ENCODE data around the gene LRRN1.

Gene LRRN1

DNA sequence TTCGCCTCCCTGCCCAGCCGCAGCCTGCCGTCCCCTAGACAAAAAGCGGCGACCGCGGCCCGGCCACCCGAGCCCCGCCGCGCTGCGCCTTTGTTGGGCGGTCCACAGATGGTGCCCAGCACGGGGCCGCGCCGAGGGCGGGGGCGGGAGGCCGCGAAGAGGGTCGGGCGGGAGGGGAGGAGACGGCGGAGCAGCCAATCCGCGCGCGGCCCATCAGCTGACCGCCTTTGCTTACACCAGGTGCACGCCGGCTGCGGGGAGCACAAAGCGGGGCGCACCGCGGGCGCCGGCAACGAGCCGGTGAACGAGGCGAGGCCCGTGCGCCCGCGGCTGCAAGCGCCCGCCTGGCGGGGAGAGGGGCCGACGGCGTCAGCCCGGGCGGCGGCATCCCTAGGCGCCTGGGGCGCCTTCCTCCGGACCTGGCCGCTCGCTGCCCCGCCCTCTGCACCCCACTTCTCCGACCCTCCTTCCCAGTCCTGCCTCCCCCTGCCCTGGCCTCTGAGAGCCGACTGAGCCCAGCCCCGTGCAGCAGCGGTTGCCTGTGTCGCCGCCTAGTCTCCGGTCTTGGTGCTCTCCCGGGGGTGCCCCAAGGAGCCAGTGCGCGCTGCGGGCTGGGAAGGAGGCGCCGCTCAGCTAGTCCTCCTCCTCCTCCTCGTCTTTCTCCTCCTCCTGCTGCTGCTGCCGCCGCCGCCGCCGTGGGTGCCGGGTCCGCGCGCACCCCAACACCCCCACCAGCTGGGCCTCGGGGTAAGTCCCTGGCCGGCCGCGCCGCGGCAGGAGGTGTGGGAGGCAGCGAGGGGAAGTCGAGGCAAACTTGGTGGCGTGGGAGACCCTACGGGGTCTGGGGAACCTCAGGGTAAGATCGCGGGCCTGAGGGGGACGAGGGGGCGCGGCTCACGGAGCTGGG is at the start of gene LRRN1:
Gene LRRN1 (plus strand): TSS at position 259 of the 907 bp plus-strand sequence. CDS start 45,211 bp downstream, outside the sequence.
- peak within 1 kb of the TSS; percentile 87 for H3K4me3 ChIP-seq (ENCODE audit: low read depth, low read length)

DNA sequence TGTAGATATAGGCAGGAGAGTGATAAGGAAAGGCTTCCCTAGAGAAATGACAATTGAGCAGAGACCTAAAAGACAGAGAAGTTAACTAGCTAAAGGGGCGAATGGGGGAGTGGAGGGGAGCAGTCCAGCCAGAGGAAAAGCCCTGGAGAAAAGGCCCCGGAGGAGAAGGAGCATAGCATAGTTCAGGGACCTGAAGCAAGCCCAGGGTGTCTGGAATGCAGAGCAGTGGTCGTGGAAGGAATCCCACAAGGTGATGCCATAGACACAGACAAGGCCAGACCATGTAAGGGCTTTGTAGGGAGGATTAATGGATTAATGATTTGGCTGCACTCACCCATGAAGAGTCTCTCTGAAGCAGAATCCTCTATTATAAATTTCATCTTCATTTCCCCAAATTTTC is 45.8 kb upstream of the LRRN1 start:
- H3K4me3 ChIP-seq (ENCODE audit: low read depth, low read length) = no peak overlapping the region

DNA sequence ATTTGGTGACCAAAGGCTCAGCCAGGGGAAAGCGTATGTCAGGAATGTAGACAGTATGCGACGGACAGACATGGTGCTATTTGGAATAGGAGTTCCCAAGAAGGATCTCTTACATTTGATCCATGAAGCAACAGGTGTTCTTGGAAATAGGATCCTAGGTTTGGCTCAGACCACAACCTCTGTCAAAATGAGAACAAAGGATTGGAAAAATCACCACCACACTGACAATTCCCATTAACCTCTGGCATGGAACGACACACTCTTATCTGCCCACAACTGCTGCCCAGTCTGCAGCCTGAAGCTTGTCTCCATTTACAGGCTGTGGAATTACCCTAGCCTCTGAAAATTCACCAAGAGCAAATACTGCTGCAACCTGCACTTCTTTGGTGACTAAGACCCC is 33.6 kb upstream of the LRRN1 start:
- H3K4me3 ChIP-seq (ENCODE audit: low read depth, low read length) = no peak overlapping the region

DNA sequence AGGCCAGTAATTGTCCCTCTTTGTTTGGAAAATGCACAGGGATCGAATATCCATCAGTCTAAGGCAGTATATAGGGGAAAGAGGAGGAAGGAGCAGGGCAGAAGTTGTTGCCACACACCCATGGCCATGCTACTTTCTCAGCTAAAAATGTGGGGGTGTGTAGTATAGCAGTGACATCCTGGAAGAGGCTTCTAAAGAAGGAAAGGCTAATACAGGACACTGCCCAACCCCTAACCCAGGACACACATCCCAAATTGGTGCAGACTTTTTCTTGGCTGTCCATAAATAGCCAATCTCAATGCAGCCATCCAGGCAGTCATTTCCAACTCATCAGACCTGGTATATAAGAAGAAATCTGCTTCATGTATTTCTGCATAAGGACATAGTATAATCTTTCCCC is 33.1 kb upstream of the LRRN1 start:
- H3K4me3 ChIP-seq (ENCODE audit: low read depth, low read length) = no peak overlapping the region

DNA sequence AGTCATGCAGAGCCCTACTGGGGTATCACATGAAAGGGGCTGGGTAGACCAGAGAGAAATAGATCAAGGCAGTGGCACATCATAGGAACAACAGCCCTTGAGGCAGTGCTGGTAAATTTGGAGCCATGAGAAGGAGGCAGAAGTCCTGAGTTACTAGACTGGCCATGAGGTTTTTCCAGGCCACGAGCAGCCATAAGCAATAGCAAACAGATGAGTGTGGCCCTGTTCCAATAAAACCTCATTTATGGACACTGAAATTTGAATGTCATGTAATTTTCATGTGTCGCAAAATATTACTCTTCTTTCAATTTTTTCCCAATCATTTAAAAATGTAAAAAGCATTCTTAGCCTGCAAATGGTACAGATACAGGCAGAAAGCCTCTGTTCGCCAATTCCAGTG is 28.1 kb upstream of the LRRN1 start:
- H3K4me3 ChIP-seq (ENCODE audit: low read depth, low read length) = no peak overlapping the region

DNA sequence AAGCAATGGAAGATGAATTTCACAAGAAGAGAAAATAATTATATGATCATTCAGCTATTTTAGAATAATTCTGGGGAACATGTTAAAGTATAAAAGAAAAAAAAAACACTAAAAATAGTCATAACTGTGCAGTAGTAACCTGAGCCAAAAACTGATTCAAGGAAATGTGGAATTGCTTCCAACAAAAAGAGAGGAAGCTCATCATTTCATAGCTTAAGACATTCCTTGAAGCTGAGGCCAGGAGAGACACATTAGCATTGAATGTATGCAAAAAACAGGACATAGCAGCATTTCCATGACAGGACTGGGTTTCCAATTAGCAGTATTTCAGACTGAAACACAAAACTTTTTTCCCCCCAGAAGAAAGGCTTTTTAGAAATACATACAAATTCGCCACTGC is 27.7 kb upstream of the LRRN1 start:
- no peak overlapping the region for H3K4me3 ChIP-seq (ENCODE audit: low read depth, low read length)

DNA sequence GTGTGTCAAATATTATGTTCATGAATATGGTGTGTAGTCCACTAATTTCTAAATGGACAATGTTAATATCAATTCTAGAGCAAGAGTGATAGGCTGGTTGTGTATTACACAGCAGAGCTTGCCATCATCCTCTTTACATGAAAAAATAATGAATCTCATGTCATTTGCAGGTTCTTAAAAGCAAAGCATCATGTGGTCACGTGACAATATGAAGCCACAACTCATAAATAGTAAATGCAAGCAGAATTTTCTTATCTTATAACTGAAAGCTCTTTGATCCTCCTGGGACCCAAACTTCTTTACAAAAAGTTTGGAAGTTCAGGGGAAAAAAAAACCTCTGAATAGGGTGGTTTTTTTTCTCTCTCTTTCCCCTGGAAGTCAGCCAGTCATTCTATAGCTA is 26.9 kb upstream of the LRRN1 start:
- no peak overlapping the region for H3K4me3 ChIP-seq (ENCODE audit: low read depth, low read length)

DNA sequence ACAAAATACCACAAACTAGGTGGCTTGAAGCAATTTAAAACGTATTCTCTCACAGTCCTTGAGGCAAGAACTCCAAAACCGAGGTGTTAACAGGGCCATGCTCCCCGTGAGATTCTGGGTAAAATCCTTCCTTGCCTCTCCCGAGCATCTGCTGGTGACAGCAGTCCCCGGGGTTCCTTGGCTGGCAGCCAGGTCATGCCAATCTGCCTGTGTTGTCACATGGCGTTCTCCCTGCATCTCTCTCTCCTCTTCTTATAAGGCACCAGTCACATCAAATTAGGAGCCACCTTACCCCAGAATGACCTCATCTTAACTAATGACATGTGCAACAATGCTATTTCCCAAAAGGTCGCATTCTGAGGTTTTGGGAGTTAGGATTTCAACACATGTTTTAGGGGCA is 26.3 kb upstream of the LRRN1 start:
- no peak overlapping the region for H3K4me3 ChIP-seq (ENCODE audit: low read depth, low read length)

DNA sequence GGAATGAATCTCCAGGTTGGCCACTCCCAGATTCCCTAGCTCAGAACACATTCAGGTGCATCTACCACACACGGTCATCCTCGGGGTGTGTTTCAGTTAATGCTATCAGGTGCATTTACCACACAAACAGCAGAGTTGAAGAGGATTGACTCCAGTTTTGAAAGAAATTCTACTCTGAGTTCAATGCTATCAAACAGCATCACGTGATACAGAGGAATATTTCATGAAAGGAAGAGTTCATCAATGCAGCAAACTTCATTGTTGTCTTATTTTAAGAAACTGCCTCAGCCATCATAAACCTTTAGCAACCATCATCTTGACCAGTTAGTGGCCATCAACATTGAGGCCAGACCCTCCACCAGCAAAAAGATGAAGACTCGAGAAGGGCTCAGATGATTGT is 22.6 kb upstream of the LRRN1 start:
- H3K4me3 ChIP-seq (ENCODE audit: low read depth, low read length) = no peak overlapping the region

DNA sequence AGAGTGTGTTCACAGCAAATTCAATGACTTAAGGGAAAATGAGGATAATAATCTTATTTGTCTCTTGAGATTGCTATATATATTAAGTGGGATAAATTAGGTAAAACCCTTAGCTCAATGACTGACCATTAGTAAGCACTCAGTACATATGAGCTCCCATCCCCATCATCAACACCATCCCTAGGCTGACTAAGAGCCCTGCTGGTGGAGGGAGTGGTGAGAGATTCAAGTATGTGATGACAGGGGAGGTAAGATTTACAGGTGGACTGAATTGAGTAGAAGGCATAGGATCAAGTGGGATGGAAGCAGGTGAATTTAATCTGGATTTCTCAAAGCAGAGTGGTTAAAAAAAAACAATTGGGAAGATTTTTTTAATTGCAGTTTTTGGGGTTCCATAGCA is 21.0 kb upstream of the LRRN1 start:
- no peak overlapping the region for H3K4me3 ChIP-seq (ENCODE audit: low read depth, low read length)

DNA sequence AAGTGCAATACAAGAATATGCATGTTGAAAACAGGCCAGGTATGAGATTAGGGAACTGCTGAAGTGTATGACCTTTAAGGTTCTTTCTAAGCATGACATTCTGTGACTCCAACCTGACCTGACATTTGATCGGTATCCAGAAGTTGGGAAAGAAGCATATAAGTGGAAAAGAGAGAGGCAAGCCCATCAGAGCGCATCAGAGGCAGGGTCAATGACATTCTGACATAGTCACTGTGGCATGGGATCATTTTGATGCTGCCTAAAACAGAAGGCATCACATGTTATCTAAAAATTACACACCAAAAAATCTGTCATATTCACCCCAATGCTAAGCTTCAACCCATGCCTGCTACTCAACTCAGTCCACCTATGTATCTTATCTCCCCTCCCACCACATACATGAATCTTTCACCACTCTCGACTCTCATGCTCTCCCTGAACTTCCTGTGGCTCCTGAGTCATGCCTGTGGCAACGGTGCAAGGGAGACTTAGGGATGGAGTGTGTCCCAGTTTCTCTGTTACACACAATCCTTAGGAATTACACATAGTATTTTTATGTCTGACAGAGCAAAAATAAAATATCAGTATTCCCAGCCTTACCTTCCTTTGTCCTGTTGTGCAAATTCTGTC is 20.5 kb upstream of the LRRN1 start:
- no peak overlapping the region for H3K4me3 ChIP-seq (ENCODE audit: low read depth, low read length)

DNA sequence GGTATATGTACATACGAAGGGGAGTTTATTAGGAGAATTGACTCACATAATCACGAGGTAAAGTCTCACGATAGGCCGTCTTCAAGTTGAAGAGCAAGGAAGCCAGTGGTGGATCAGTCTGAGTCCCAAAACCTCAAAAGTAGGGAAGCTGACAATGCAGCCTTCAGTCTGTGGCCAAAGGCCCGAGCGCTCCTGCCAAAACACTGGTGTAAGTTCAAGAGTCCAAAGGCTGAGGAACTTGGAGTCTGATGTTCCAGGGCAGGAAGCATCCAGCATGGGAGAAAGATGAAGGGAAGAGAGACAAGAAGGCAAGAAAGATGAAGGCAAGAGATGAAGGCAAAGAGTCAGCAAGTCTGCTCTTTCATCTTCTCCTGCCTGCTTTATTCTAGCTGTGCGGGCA is 16.8 kb upstream of the LRRN1 start:
- no peak overlapping the region for H3K4me3 ChIP-seq (ENCODE audit: low read depth, low read length)

DNA sequence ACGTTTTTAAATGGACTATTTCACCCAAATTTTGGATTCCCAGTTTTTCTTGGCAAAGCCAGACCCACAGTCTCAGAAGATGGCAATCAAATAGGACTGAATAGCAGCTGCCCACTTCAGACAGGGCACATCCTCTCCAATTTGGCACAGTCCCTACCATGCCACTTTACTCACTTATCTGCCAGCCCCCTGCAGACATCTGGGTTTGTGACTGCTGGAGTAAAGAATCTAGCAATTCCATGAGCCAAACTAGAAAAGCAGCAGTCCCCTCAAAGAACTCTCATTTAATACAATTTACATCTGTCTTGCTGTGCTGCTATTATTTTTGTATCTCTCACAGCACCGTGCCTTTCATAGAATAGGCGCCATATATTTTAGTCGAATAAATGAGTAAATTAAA is 16.0 kb upstream of the LRRN1 start:
- no peak overlapping the region for H3K4me3 ChIP-seq (ENCODE audit: low read depth, low read length)

DNA sequence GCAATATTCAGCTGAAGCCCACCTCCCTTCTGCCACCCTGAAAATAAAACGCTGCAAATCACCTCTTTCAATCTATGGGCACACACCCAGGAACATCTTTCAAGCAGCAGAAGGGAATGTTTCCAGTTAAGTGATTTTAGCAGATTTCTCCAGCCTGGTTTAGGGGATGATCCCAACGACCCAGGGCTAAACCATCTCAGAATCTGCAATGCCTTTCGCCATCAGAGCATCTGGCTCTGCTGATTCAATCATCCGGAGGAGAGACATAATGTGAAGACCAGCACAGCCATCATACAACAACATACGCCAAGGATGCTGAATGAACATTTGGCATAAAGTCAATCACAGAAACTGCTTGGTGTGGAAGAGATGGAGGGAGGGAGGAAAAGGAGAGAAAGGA is 15.5 kb upstream of the LRRN1 start:
- H3K4me3 ChIP-seq (ENCODE audit: low read depth, low read length) = no peak overlapping the region

DNA sequence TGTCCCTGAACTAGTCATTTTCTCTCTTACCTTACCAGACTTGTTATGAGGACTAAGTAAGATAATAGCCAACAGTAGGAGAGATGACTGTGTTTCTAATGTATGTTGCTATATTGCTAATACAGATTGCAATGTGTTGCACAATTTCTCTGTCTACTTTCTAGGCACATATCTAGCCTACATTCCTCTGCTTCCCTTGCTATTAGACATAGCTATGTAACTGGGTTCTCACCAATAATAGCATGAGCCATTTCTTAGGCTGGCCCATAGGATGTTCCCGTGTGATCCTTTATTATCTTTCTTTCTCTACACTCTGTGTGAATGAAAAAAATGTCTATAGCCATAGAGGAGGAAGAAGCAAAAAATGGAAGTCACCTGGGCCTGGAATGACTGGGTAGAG is 6.8 kb upstream of the LRRN1 start:
- H3K4me3 ChIP-seq (ENCODE audit: low read depth, low read length) = no peak overlapping the region

DNA sequence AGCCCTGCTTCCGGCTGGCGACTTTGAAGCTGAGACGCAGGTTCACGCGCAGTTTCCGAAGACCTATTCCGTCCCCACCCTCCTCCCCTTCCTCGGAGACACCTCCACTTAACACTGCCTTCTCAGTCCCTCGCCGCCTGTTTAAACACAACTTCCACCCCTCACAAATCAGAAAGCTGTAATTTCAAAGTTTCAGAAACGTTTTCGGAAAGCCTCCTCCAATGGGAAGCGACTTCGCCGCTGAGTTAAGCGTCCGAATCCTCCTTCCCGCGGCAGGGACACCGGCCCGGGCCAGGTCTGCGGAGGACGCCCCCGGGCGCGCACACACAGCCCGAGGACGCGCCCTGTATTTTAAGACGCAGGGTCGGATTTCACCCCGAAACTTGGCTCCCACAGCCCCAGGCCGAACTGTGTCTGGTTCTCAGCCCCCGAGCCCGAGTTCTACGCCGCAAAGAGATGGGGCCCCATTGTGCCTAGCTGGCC is 559 bp upstream of the LRRN1 start:
- peak overlapping the region; percentile 58 for H3K4me3 ChIP-seq (ENCODE audit: low read depth, low read length)

DNA sequence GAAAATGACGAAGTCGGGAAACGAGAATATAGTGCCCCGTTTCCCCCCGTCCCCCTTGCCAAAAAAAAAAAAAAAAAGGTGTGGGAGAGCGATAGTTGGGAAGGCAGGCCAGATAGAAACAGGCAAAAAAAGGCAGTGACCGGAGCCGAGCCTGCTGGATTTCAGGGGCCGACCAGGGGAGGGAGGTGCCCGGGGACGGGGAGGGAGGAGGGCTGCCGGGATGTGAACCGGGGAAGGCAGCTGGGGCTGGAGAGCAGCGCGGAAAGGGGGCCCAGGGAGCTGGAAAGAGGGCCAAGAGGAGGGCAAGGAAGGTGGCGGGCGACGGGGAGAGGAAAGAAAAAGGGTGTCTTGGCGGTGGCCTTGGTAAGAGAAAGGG is 837 bp downstream of the LRRN1 start:
- peak overlapping the region; percentile 87 for H3K4me3 ChIP-seq (ENCODE audit: low read depth, low read length)

DNA sequence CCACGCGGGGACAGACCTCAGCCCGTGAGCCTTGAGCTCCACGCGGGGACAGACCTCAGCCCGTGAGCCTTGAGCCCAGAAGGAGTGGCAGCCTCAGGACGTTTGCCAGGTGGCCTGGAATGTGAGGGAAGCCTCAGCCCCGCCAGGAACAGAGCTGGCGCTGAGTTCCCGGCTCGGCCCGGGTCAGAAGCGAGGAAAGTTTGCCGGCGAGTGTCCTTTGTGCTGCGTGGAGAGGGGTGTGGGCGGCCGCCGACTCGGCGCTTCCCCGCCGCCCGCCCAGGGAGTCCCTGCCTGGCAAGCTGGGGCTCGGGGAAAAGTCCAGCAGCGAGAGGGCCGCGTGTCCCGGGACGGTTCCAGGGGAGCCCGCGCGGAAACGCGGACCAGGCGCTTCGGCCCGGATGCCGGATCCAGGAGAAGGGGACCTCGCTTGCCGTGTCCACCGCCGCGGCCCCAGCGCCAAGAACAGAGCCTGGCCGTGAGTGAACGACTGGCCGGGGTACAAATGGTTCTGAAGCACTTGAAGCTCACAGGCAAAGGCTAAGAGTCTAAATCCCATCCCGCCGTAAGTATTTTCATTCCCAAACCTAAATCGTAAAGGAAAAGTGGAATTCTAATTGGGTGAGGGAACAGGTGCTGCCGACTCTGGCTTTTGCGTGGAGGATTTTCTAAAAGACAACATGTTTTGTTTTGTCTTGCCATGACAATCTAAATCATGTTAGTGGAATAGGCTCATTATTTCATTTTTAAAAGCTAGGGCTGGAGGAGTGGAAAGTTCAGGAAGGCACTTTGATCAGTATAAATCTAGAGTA is 1.7 kb downstream of the LRRN1 start:
- peak overlapping the region; percentile 87 for H3K4me3 ChIP-seq (ENCODE audit: low read depth, low read length)

DNA sequence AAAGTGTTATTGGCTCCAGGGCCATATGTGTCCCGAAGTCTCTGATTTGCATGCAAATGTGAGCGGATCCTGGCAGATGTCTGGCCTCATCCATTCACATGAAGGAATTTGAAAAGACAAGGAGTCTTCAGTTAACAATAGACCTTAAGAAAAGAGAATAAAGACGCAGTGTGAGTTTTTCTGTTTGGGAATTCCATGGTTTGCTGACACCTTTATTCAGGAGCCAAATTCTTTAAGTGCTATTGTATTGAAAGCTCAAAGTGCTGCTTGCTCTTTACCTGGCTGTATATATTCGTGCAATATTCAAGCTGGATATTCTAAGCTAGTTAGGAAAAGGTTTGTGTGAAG is 2.2 kb downstream of the LRRN1 start:
- peak overlapping the region; percentile 87 for H3K4me3 ChIP-seq (ENCODE audit: low read depth, low read length)

DNA sequence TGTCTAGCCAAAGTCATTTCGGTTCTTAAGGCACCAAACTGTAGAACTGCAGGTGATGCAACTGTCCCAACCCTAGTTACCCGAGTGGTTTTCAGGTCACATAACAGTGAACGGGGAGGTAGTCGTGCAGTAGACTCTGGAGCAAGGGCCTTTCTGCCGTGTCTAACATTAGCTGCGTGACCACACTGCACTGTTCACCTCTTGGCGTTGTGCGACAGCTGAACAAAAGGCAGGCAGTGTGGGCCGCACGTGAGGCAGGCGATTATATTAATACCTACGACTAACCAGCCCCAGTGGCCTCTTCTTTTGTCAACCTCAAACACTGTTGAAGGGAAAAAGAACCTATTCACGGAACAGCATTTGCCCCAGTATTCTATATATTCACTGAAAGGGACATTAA is 2.8 kb downstream of the LRRN1 start:
- peak overlapping the region; percentile 87 for H3K4me3 ChIP-seq (ENCODE audit: low read depth, low read length)

DNA sequence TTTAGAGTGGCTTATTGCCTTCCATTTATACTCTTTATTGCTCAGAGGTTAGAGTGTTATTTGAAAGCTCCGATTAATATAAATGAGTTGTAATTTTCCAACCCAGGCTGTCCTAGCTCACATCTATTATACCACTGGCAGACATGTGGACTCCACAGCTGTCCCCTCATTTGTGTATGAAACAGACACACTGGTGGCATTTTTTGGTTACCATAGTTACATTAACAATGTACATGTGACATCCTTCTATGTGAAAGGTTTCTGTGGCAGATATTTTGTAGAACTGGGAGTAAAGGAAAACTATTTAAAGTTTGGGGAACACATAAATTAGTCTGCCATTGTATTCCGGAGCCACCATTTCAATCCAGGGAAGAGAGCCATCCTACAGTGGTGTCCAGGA is 5.3 kb downstream of the LRRN1 start:
- H3K4me3 ChIP-seq (ENCODE audit: low read depth, low read length) = no peak overlapping the region

DNA sequence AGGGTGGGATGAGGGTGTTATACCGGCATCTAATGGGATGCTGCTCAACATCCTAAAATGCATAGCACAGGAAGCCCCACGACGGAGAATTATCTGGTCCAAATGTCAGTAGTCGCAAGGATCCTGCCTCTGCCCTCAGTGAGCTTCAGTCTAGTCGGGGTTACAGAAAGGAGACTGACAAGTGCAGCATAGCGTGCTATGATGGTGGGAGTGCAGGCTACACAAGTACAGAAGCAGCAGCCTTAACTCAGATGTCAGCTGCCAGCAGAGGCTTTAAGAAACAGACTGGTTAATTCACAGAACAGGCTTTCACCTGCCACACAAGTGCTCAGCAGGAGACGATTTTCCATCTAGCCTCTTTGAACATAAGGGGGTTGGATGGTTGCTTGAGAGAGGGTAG is 6.9 kb downstream of the LRRN1 start:
- H3K4me3 ChIP-seq (ENCODE audit: low read depth, low read length) = no peak overlapping the region

All from iPS-11a (cell line).